Keratinocyte (primary cell): ENCODE measurements around the gene MBP.

Experiments used
- CTCF ChIP-seq, 3 experiments: IDR thresholded peaks in 1 of 3; conservative IDR thresholded peaks in 1 of 3; optimal IDR thresholded peaks in 1 of 3; 2 replicates in 2 of 3; 3 replicates in 1 of 3; pipeline versions ENCODE3 to v1.5.1; 2011; ENCODE audit warnings: low read length in 3 of 3, mild to moderate bottlenecking in 3 of 3, moderate library complexity in 2 of 3, control low read depth in 1 of 3, inconsistent platforms in 1 of 3; ENCODE audit not compliant: insufficient read depth in 2 of 3; ENCODE audit errors: extremely low read depth in 1 of 3
- EZH2 ChIP-seq: IDR thresholded peaks from one replicate; pipeline ENCODE4 v1.6.1; 2012; ENCODE audit warnings: inconsistent platforms, mild to moderate bottlenecking, low read length, moderate library complexity

- TF ChIP-seq CTCF (optimal IDR thresholded peaks at IDR 0.05 in 1 of 3, IDR thresholded peaks at IDR 0.05 in 1 of 3, conservative IDR thresholded peaks at IDR 0.05 in 1 of 3; ENCODE audit: extremely low read depth in 1 of 3, insufficient read depth in 2 of 3, low read length in 3 of 3) (no peak), EZH2 (no peak)
Observed at GRCh38 chr18:77144451-77145118, 12.0 kb upstream of the MBP start.
